AG04449 (cell line): ENCODE data around the gene C18orf54.
"Not testable (repeated sequence)": the region's sequence is repeated elsewhere in the genome, so short reads cannot be mapped to it uniquely, and the experiment has no call there.

Source experiments
- CTCF ChIA-PET: fragments of 350-600 bp; formaldehyde crosslinking; extraction: SDS; loops from one replicate; lab custom pipeline; 2021; ENCODE audit warnings: antibody characterized with exemption; lab: Yijun Ruan, JAX
- POLR2A ChIA-PET: fragments of 400-600, 350-600 bp; formaldehyde crosslinking; extraction: SDS; loops from one replicate; lab custom pipeline; 2020; ENCODE audit warnings: antibody characterized with exemption, inconsistent platforms; lab: Yijun Ruan, JAX
- DNase-seq: peaks from one replicate; pipeline ENCODE4 v3.0.0-alpha.2; 2010; ENCODE audit warnings: low read depth, low spot score
- H3K4me3 ChIP-seq: 2 replicates; pipeline ENCODE4 v1.5.1; 2011; ENCODE audit warnings: low read depth, mild to moderate bottlenecking, control low read depth, low read length
- TF ChIP-seq, protein P1 (sequence below): IDR thresholded peaks from one replicate; pipeline ENCODE4 v1.5.1; 2011; ENCODE audit warnings: mild to moderate bottlenecking, moderate library complexity, low read length, control low read depth, inconsistent platforms; ENCODE audit not compliant: insufficient read depth; ENCODE audit errors: missing control alignments

C18orf54 gene

DNA sequence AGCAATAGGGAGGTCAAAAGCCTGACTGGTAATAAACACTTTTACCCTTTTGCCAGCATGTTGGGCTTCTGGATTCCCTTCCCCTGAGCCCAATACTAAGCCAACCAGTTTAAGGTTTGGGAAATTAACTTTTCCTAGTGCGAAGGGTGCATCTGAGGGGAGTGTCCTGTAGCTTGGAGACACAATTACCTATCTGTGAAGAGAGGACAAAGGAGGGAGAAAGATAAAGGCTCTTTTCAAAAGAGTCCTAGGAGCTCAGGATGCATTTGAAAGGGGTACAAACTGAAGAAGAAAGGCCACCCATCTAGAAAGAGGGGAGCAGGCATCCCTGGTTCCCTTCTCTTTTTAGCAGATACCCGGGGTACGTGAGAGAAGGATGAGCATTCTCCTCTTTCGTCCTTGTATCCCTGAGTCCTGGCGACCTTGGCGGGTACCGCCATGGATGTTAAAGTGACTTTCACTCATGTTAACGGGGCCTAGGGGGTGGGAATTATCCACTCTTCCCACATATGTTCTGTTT, 25.1 kb downstream of the C18orf54 start:
- CTCF ChIA-PET, result interaction anchor here (0.8 kb wide), 1 partner anchor 10 kb away, joined by 3 read pairs; no protein-coding TSS in a partner anchor
- DNase-seq, result no peak
- no peak overlapping the region for H3K4me3 ChIP-seq
- POLR2A ChIA-PET, result no interaction called here
- TF ChIP-seq, protein P1, sequence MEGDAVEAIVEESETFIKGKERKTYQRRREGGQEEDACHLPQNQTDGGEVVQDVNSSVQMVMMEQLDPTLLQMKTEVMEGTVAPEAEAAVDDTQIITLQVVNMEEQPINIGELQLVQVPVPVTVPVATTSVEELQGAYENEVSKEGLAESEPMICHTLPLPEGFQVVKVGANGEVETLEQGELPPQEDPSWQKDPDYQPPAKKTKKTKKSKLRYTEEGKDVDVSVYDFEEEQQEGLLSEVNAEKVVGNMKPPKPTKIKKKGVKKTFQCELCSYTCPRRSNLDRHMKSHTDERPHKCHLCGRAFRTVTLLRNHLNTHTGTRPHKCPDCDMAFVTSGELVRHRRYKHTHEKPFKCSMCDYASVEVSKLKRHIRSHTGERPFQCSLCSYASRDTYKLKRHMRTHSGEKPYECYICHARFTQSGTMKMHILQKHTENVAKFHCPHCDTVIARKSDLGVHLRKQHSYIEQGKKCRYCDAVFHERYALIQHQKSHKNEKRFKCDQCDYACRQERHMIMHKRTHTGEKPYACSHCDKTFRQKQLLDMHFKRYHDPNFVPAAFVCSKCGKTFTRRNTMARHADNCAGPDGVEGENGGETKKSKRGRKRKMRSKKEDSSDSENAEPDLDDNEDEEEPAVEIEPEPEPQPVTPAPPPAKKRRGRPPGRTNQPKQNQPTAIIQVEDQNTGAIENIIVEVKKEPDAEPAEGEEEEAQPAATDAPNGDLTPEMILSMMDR, result no peak

DNA sequence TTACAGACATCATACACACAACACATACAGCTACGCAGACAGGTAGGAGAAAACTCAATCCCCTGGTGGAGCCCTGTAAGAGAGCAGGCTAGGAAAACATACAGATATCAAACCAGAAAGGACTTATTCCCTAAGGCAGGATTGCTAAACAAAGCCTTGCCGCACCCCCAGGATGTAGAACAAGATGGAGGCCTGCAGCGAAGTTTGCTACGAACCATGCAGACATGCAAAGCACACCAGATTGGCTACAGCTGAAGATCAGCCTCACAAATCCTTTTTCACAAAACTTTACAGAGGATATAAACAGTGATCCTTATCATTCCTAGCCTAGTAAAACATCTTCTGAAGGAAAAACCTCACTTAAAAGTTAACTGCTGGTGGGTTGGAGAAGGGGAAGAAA, 28.3 kb downstream of the C18orf54 start:
- CTCF ChIA-PET, result interaction anchor here (1.4 to 3.0 kb wide), 2 partner anchors 29 to 59 kb away, joined by 3 to 6 read pairs; partner anchors contain the start of genes C18orf54 and STARD6
- no peak for DNase-seq
- TF ChIP-seq, protein P1, result no peak

DNA sequence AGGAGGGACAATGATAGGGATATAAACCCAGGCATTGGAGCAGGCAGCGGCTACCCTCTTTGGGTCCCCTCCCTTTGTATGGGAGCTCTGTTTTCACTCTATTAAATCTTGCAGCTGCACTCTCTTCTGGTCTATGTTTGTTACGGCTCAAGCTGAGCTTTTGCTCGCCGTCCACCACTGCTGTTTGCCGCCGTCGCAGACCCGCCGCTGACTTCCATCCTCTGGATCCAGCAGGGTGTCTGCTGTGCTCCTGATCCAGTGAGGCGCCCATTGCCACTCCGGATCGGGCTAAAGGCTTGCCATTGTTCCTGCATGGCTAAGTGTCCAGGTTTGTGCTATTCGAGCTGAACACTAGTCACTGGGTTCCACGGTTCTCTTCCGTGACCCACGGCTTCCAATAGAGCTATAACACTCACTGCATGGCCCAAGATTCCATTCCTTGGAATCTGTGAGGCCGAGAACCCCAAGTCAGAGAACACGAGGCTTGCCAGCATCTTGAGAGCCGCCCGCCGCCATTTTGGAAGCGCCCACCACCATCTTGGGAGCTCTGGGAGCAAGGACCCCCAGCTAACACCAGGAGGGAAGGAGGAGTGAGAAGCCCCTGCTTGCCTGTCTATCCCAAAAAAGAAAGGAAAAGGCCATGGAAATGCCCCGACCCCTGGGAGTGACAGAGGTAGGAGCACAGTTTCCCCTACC, 29.2 kb downstream of the C18orf54 start:
- POLR2A ChIA-PET, DNase-seq, H3K4me3 ChIP-seq: not testable (repeated sequence)
- CTCF ChIA-PET, result interaction anchor here (1.4 to 3.0 kb wide), 2 partner anchors 30 to 58 kb away, joined by 3 to 6 read pairs; partner anchors contain the start of genes C18orf54 and STARD6

More for the DNA sequence above, 28.3 kb downstream of the C18orf54 start:
- no peak overlapping the region for H3K4me3 ChIP-seq
- POLR2A ChIA-PET, result no interaction called here

DNA sequence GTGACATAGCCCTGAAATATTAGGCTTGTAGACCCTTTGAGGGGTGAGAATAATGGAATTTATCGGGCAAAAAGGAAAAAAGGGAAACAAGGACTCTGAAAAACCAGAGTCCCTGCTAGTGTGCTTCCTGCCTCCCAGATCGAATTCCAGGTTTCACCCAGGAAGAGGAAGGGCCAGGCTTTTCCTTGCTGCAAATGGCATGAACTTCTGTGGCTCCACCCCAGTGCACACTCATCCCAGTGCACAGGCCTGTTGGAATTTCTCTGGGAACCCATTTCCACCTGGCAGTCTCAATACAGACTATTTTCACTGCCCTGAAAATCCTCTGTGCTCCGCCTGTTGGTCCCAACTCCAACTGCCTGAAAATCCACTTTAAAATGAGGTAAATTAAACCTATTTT, 29.9 kb downstream of the C18orf54 start:
- H3K4me3 ChIP-seq, result no peak overlapping the region
- TF ChIP-seq, protein P1, result no peak
- no peak for DNase-seq
- CTCF ChIA-PET, result interaction anchor here (1.4 to 7.0 kb wide), 3 partner anchors 30 to 283 kb away, joined by 3 to 91 read pairs (median 6); partner anchors contain the start of genes C18orf54 and STARD6
- POLR2A ChIA-PET, result no interaction called here

DNA sequence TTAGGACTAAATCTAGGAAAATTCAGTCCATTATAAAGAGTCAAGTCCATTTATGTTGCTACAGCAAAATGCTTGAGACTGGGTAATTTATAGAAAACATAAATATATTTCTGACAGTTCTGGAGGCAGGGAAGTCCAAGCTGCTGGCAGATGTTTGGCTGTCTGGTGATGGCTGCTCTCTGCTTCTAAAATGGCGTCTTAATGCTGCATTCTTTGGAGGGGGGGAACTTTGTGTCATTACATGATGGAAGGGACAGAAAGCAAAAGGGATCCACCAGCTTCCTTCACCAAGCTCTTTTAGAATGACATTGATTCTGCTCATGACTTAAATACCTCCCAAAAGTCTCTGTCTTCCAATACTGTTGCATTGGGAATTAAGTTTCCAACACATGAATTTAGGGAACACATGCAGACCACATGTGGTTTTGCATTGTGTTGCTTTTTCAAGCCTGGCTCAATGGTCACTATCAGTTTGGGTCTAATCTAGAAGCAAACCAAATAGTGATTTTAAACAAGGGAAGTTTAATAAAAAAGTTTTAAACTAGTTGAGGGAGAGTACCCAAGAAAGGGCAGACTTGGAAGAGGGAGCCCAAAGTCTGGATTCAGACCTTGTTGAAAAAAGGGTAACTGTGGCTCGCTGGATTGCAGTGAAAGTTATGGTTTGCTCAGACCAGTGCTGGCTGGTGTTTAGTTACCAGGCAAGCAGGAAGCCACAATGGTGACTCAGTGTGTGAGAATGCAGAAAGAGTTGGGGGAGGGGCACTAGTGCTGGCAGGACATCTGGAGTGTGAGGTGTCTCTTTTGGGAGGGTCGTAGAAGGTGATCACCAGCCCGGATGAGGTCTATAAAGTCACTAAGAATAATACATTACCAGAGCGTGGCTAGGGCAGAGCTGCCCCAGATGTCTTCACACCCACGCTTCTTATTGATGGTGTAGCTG, 30.8 kb downstream of the C18orf54 start:
- POLR2A ChIA-PET, result no interaction called here
- CTCF ChIA-PET, result interaction anchor here (1.2 to 7.0 kb wide), 3 partner anchors 29 to 282 kb away, joined by 3 to 91 read pairs (median 6); partner anchors contain the start of genes C18orf54 and STARD6
- TF ChIP-seq, protein P1, result no peak
- peak; percentile 50 for DNase-seq
- H3K4me3 ChIP-seq, result no peak overlapping the region

DNA sequence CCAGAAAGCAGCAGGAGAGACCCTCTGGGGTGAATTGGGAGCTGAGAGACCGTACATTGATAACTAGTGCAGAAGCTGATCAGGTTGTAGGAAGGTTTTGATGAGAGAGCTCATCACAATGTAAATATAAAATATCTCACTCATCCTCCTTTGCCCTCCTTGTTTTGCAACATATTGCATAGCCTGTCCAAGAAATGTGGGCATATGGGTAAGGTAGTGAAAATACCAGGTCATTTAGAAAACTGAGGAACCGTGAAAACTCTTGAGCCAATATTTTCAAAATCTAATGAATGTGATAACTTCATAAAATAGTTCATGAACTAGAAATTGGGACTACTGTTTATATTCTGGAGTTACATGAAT, 31.4 kb downstream of the C18orf54 start:
- CTCF ChIA-PET, result interaction anchor here (0.7 to 7.0 kb wide), 3 partner anchors 29 to 594 kb away, joined by 3 to 91 read pairs (median 3); no protein-coding TSS in a partner anchor

More for the DNA sequence above, 31.4 kb downstream of the C18orf54 start:
- DNase-seq, result no peak
- H3K4me3 ChIP-seq, result no peak overlapping the region
- TF ChIP-seq, protein P1, result no peak
- POLR2A ChIA-PET, result no interaction called here
